GM18499 (cell line): ENCODE data around the gene NBAS.
"Not testable (repeated sequence)": the region's sequence is repeated elsewhere in the genome, so short reads cannot be mapped to it uniquely, and the experiment has no call there.

Experiments
- ATAC-seq: cut with Tn5 transposase; IDR thresholded peaks from one replicate; pipeline ENCODE4 v1.9.1; 2021; ENCODE audit warnings: moderate number of reproducible peaks; ENCODE audit not compliant: insufficient read depth, unreplicated experiment

The NBAS gene

DNA sequence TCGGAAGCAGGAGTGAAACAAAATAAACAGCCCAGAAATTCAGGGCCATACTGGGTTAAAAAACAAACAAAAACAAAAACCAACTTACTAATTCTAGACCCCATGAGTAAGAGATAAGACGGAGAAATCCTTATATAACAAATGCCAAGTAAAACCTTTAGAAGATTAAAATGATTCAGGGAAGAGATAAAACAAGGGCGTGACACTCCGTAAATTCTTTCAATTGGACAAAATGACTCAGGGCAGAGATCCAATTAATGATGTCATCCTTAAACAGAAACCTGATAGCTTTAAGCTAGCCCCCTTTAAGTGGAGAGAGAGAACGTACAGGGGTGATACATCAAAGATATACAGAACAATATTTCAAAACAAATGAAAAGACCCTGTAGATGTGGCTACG, 317.4 kb downstream of the NBAS start:
- no peak for ATAC-seq

DNA sequence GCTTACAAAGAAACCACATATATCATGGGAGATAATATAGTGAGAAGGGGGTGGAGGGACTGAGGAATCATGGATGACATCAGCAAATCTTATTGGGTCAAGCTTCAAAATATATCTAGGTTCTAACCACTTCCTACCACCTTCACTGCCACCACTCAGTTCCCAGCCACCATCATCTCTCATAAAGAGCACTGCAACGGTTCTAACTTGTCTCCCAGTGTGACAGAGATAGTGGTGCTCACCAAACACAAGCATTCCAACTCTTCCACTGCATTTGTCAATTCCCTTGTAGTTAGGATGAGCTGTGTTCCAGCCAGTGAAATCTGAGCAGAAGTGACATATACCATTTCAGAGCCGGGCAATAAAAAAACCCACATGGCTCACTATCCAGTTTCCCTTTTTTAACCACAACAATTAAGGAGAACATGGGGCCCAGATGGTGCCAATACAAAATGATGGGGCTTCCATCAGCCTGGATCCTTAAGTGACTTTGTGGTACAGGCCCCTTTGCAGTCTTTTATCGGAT, 318.1 kb downstream of the NBAS start:
- no peak for ATAC-seq

DNA sequence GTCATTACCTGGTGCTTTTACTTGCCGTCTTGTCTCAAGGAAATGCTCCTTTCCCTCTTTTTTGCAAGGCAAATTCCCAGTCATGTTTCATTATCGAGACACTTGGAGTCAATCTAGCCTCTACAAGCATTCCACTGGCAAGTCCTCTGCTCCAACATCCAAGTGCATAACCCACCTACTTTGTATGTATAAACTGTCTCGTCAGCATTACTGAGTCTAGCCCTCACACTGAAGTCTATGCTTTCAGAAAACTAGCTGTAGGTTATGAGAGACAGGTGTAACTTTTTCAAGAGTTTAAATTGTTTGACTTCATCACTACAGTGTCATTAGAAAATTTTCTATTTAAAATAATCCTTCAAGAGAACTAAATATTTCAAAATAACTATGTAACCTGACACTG, 319.2 kb downstream of the NBAS start:
- no peak for ATAC-seq

DNA sequence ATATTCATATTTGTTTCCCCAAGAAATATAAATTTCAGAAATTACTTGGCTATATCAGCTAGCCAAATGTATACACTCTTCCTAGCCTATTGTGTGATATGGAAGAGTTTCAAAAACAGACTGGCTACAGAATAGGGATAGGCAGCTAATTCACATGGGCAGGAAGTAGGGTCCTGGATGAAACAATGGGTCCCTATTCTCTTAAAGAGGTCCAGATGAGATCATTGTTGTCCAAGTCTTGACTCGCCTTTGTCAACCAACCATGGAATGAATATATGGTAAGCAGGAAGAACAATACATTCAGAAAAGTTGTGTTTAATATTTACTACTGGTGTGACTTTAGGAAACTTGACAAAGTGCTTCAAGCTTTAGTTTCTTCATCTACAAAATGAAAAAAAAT, 319.9 kb downstream of the NBAS start:
- ATAC-seq, result no peak

DNA sequence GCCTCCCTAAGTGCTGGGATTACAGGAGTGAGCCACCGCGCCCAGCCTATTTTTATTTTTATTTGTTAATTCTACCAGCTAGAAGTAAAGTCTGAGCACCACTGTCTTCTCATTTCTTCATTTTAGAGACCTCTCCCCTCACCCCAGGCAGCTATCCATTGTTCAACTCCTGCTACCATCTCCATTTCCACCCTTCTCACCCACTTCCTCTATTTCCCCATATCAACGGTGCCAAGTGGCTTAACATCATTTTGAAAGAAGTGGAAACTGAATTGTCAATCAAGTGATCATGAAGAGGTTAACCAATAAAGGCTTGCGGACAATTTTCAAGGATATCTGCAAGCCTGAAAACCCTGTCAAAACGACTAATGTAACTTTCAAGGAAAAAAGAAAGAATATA, 323.1 kb downstream of the NBAS start:
- ATAC-seq, result no peak

DNA sequence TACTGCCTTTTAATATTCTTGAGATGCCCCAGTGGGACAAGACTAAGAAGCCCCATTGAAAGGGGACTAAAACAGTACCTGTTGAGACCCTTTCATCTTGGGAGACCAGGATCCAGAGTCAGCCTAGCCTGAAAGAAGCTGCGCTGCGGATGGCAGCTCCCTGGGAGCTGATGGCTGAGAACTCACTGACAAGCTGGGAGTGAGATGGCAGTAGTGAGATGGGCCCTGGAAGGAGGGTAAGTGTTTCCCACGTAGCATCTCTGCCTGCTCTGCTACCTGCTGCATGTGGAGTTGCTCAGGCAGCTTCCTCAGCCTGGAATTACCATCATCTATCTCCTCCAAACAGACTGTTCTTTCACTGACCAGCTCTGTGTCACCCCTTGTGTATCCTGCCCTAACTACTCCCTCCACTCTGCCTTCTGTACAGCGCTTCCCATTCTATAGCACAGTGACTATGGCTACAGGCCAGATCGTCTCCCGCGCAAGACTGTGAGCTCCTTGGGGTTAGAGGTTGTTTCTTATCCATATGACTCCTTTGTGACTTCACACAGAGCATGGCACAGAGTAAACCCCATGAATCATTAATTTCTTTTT, 330.4 kb downstream of the NBAS start:
- no peak for ATAC-seq

DNA sequence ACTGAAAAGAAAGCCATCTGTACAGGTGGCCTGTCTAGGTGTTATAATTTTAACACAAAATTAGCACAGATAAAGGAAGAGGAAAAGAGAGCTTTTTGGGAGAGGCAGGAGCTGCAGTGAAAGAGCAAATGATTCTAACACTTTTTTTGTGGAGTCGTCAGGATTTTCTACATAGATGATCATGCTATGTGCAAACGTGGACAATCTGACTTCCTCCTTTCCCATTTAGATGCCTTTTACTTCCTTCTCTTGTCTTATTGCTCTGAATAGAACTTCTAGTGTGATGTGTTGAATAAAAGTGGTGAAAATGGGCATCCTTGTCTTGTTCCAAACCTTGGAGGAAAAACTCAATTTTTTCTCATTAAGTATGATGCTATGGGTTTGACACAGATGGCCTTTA, 334.5 kb downstream of the NBAS start:
- ATAC-seq, result no peak

DNA sequence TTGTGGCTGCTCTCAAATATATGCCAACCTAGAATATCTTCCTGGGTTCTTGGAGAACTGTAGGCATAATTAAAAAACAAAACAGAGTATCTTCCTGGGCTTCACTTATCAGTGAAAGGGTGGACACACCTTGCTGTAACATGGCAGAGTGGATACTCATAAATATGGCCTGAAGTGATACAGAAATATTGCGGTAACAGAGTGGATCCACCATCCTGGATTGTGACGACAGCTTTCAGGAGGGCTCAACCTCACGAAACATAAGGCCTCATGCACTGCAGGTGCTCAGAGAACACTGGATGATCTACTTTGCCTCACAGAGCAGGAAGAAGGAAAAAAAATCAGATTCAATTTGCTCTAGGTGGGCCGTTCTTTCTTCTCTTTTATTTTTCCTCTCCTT, 336.0 kb downstream of the NBAS start:
- no peak for ATAC-seq

DNA sequence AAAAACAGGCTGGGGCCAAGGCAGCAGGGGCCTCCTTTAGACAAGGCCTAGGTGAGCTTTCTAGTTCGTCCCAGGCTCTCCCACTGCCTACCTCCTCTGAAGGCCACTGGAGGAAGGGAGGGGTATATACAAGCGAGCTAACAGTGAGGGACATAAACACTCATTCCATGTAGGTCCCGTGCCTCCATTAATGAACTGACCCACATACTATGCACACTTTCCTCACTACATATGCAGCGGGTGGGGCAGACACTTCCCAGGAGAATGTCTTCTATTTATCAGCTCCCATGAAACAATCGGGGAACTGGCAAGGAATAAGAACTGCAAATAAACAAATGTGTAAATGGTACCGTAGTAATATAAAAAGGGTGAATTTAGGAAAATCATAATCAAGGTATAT, 336.5 kb downstream of the NBAS start:
- ATAC-seq, result no peak

DNA sequence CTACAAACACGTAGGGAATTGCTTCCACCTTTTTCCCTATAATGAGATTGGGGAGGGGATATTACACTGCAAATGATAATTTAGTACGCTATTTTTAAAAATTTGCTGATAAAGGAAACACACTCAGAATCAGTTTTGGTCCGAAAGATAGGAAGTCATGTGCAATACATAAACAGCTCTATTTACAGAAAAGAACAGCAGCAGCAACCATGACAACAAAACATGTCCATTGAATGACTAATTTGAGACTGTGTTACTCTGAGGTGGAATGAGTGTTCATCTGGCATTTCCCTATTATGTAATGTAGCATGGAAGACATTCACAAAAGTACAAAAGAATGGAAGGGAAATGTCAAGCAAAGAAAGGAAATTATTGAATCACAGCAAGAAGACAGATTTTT, 337.2 kb downstream of the NBAS start:
- no peak for ATAC-seq

DNA sequence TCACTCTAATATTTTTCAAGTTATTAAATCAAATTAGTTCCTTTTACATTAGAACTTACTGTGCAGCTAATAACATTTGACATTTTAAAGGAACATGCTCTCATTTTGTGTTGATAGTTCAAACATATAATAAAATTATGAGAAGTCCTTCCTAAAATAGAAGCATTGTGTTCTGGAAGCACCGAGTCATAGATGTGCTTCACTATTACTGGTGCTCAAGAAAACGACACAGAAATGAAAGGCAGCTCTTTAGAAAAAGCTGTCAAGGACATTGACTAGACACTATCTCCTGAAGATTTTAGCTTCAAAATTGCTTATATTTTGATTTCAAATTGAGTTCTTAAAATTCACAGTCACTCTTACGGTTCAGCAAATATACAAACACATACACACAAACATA, 338.3 kb downstream of the NBAS start:
- no peak for ATAC-seq

DNA sequence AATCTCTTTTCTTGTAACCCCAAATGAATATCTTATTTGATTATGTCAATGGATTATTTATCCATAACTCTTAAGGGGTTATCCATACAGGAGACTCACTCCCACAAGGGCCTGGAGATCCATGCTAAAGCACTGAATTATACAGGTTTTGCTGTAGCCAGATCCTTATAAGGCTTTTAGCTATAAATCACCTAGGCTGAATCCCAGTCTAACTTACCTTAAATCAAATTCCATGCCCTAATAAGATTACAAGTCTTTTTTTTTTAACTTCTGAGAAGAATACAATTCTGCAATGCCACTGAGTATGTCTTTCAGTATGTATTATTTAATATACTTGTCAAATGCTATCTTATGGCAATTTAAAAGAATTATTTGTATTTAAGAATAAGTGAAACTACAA, 340.5 kb downstream of the NBAS start:
- no peak for ATAC-seq

DNA sequence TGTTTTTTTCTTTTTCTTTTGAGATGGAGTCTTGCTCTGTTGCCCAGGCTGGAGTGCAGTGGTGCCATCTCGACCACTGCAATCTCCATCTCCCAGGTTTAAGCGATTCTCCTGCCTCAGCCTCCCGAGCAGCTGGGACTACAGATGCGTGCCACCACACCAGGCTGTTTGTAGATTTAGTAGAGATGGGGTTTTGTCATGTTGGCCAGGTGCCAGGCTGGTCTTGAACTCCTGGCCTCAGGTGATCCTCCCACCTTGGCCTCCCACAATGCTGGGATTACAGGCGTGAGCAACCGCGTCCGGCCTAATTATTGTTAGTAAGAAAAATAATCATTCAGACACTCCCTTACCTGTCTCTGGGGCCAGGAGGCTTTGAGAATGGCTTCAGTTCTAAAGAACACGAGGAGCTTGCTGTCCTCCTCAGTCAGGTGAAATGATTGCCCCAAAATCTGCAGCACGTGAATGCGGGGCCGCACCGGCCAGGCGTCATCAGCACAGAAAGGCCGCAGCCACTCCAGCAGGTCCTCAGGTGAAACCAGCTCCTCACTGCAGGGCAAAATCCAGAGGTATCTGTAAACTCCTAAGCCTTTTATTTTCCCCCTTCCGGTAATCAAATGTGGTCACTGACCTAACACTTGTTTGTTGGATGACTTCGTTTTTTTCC, 342.6 kb downstream of the NBAS start:
- no peak for ATAC-seq

DNA sequence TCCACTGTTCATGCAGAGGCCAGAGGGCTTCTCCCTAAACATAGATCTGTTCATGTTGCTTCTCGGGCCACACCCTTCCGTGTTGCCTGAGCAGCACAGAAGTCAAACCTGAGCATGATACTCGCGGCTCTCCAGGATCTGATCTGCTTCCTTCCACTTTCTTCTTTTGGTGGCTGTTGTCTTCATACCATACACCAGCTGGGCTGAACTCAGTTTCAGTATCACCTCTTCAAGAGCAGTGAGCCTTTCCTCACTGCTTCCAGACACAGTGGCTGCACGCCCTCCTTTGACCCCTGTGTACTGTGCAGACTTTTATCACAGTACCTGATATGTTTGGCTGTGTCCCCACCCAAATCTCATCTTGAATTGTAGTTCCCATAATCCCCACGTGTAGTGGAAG, 348.9 kb downstream of the NBAS start:
- no peak for ATAC-seq

DNA sequence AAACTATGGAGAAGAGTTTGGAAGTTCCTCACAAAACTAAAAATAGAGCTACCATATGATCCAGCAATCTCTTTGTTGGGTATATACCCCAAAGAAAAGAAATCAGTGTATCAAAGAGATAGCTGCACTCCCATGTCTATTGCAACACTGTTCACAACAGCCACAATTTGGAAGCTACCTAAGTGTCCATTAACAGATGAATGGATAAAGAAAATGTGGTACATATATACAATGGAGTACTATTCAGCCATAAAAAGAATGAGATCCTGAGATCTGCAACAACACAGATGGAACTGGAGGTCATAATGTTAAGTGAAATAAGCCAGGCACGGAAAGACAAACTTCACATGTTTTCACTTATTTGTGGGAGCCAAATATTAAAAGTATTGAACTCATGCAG, 350.6 kb downstream of the NBAS start:
- ATAC-seq, result not testable (repeated sequence)

DNA sequence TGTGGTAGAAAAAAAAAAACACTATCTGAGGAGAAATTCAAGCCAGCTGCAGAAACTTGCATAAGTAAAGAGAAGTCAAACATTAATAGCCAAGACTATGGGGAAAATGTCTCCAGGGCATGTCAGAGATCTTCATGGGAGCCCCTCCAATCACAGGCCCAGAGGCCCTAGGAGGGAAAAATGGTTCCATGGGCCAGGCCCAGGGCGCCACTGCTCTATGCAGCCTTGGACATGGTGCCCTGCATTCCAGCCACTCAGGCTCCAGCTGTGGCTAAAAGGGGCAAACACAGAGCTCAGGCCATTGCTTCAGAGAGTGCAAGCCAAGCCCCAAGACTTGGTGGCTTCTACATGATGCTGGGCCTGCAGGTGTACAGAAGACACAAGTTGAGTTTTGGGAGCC, 354.7 kb downstream of the NBAS start:
- no peak for ATAC-seq

DNA sequence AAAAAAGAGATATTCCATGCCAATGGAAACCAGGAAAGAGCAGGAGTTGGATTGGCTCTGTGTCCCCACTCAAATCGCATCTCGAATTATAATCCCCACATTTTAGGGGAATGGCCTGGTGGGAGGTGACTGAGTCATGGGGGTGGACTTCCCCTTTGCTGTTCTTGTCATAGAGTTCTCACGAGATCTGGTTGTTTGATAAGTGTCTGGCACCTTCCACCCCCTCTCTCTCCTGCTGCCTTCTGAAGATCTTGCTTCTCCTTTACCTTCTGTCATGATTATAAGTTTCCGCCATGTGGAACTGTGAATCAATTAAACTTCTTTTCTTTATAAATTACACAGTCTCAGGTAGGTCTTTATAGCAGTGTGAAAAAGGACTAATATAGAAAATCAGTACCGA, 355.6 kb downstream of the NBAS start:
- no peak for ATAC-seq

DNA sequence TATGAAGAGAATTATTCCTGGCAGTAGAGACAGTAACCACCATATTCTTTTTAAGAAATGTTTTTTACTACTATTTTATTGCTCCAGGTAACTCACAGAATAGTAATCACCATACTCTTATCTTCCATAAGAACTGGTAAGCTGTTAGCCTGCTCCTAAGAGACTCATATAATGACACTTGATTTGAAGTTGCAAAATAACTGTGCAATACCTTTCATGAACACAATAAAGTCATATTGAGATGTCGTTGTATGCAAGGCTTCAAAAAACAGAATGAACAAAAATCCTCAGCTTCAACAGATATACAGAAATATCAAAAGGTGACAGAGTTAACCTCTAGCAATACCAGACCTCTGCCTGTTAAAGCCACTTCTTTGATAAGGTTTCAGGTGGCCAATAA, 360.1 kb downstream of the NBAS start:
- ATAC-seq, result no peak

DNA sequence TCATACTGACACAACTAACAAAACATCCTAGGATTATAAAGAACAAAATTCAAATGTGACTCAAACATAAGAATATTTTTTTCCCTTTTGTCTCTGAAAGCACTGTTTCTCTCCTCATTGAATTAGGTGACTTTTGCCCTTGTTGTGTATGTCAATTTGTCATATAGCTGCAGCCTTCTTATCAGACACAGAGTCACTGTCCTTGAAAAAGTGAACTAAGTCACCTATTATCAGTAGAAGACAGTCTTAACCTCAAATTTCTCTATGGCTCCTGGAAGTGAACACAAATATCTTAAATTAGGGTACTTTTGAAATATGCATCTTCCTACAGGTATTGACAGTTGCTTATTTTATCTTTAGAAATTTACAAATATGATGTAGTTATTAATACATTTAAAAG, 360.6 kb downstream of the NBAS start:
- ATAC-seq, result no peak

DNA sequence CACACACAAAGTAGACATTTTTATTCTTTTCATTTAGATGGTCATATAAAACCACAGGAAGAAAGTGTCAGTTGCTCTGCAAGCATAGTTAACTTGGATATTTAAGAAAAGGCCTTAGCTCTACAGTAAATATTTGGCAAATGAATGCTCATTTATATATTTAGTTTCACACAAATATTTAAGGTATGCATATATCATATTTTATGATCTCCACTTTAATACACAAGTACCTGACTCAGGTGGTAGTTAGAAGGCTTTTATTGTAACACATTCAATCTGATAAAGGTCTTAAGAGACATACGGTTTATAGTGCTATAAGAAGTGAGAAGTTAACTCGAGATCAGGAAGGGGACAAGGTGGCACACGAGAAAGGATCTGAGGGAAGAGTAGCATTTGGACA, 363.1 kb downstream of the NBAS start:
- no peak for ATAC-seq

DNA sequence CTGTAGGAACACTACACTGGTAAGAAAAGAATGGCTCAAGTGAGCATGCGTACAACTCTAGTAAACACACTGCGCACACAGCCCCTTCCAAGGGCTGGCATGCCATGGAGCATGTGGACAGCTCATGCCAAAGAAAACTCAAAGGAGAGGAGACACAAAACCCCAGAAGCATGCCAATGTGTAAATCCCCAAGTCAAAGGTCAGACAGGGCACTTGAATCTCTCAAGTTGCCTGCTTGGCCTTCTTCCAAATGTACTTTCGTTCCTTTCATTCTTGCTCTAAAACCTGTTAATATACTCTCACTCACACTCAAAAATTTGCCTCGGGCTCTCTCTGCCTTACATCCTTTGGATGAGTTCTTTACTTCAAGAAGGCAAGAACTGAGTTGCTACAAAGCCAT, 365.3 kb downstream of the NBAS start:
- ATAC-seq, result no peak

DNA sequence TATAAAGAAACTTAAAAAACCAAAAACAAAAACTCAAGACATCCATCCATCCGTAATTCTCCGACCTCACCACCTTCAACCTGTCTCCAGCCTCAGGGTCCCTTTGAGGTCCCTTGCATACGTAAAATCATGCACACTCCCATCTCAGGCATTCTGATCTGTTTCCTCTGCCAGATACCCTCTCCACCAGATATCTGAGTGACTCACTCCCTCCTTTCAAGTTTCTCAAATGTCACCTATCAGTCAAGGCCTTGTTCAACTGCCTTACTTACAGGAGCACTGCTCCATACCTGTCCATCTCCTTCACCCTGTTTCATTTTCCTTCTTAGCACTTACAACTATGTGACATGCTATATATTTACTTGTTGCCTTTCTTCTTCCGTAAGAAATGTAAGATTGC, 369.3 kb downstream of the NBAS start:
- no peak for ATAC-seq
